ENCODE data around the gene CMYA5. TPM values are rescaled to one million over a fixed set of nuclear protein-coding genes. Genes with fewer than 3 reads are reported as not detected.

CMYA5 gene
- total and polyA plus RNA-seq, 9 of the 15 experiments (the other 6 are each of a cell fraction or from before 2014, with no cell fraction given) = 0.18 to 1.1 (median 0.32) TPM

- H3K4me3 ChIP-seq = no peak overlapping the region
- no peaks in the 10 kb centered on the region for H3K36me3 ChIP-seq (ENCODE audit: control insufficient read depth, insufficient read depth, low read length)
- H3K4me2 ChIP-seq (ENCODE audit: insufficient read depth, low read length) = no peak overlapping the region
- no peak overlapping the region for H2AFZ ChIP-seq (ENCODE audit: low read depth, low read length)
- CTCF ChIA-PET (ENCODE audit: low intra/inter-chr PET ratio) = no interaction called here
- H3K27me3 ChIP-seq (ENCODE audit: control insufficient read depth in 2 of 2, insufficient read depth in 2 of 2, low read length in 2 of 2) = peaks cover 8 to 17% of the 10 kb centered on the region in 2 experiments; a peak in 3 of 5 replicates
- H4K20me1 ChIP-seq (replicated peaks; ENCODE audit: control insufficient read depth, insufficient read depth, low read length) = no peaks in the 10 kb centered on the region
- no peaks in the 10 kb centered on the region for H3K9me1 ChIP-seq (ENCODE audit: control insufficient read depth, insufficient read depth, low read length)
- H3K9me3 ChIP-seq (replicated peaks; ENCODE audit: control insufficient read depth, insufficient read depth, low read depth, low read length) = no peaks in the 10 kb centered on the region
- POLR2A ChIA-PET = interaction anchor here (0.7 to 1.5 kb wide), 3 partner anchors 12 to 21 kb away, joined by 3 to 5 read pairs (median 3); no protein-coding TSS in a partner anchor
- peaks cover 0 to 14% of the 10 kb centered on the region in 2 experiments; a peak in 2 of 5 replicates for H3K4me1 ChIP-seq (replicated peaks in 1 of 2; ENCODE audit: control insufficient read depth in 2 of 2, insufficient read depth in 2 of 2, low read length in 2 of 2)
- no peaks in the 10 kb centered on the region for H3K79me2 ChIP-seq (ENCODE audit: control insufficient read depth, insufficient read depth, low read length)
- FAIRE-seq = no peak
- intact Hi-C loops (cut with micrococcal nuclease) = no loop called here
- no peak overlapping the region for H3K27ac ChIP-seq (ENCODE audit: extremely low read depth, low read depth, low read length)
- TF ChIP-seq NR2C1 (IDR thresholded peaks at IDR 0.05) (no peak), NR2C1 (tag; IDR thresholded peaks at IDR 0.05) (no peak), ZFP36 (IDR thresholded peaks at IDR 0.05; ENCODE audit: low read depth, low read length, partially characterized antibody) (peak; percentile 81)
- no TSS peak for BruUV-seq (replicated peaks)
- ATAC-seq = no peak
- in situ Hi-C loops (cut with MboI) = no loop called here
- no peak overlapping the region for H3K9ac ChIP-seq (ENCODE audit: insufficient read depth in 1 of 2, low read depth in 2 of 2, low read length in 2 of 2)
- DNase-seq (ENCODE audit: extremely low read depth in 1 of 4, low spot score in 3 of 4) = no peak
Measured at GRCh38 chr5:79841172-79841571, 151.5 kb downstream of the CMYA5 start.

GRCh38 chr5:79842006-79842881, 152.6 kb downstream of the CMYA5 start:
- in situ Hi-C loops (cut with MboI) (no loop called here), intact Hi-C loops (cut with micrococcal nuclease) (no loop called here)
- H3K27me3 ChIP-seq (ENCODE audit: control insufficient read depth in 2 of 2, insufficient read depth in 2 of 2, low read length in 2 of 2) = peaks cover 8 to 17% of the 10 kb centered on the region in 2 experiments; a peak in 4 of 5 replicates
- no peak for DNase-seq (ENCODE audit: extremely low read depth in 1 of 4, low spot score in 3 of 4)
- H3K9me1 ChIP-seq (ENCODE audit: control insufficient read depth, insufficient read depth, low read length) = no peaks in the 10 kb centered on the region
- no peak overlapping the region for H3K4me2 ChIP-seq (ENCODE audit: insufficient read depth, low read length)
- H3K9me3 ChIP-seq (replicated peaks; ENCODE audit: control insufficient read depth, insufficient read depth, low read depth, low read length) = no peaks in the 10 kb centered on the region
- 48% methylated on average over 11 of the region's 12 CpGs for WGBS (ENCODE audit: insufficient coverage, low coverage, missing lambda C conversion rate)
- H3K9ac ChIP-seq (ENCODE audit: insufficient read depth in 1 of 2, low read depth in 2 of 2, low read length in 2 of 2) = no peak overlapping the region
- no peak overlapping the region for H3K27ac ChIP-seq (ENCODE audit: extremely low read depth, low read depth, low read length)
- no peaks in the 10 kb centered on the region for H4K20me1 ChIP-seq (replicated peaks; ENCODE audit: control insufficient read depth, insufficient read depth, low read length)
- ChIA-PET CTCF (ENCODE audit: low intra/inter-chr PET ratio) (no interaction called here), POLR2A (interaction anchor here (1.5 kb wide), 1 partner anchor 13 kb away, joined by 5 read pairs; no protein-coding TSS in a partner anchor)
- no peak overlapping the region for H2AFZ ChIP-seq (ENCODE audit: low read depth, low read length)
- H3K4me1 ChIP-seq (replicated peaks in 1 of 2; ENCODE audit: control insufficient read depth in 2 of 2, insufficient read depth in 2 of 2, low read length in 2 of 2) = peaks cover 0 to 16% of the 10 kb centered on the region in 2 experiments; a peak in 2 of 5 replicates
- no peak overlapping the region for H3K4me3 ChIP-seq
- no peaks in the 10 kb centered on the region for H3K79me2 ChIP-seq (ENCODE audit: control insufficient read depth, insufficient read depth, low read length)
- FAIRE-seq = no peak
- no TSS peak for BruUV-seq (replicated peaks)
- no peak for ATAC-seq
- H3K36me3 ChIP-seq (ENCODE audit: control insufficient read depth, insufficient read depth, low read length) = no peaks in the 10 kb centered on the region
- TF ChIP-seq CBX5 (IDR thresholded peaks at IDR 0.05; ENCODE audit: borderline replicate concordance, low read depth) (no peak), THAP7 (CRISPR knock-in tag; IDR thresholded peaks at IDR 0.05) (no peak), ILK (tag; IDR thresholded peaks at IDR 0.05; ENCODE audit: borderline replicate concordance, low read depth) (no peak), KLF13 (tag; IDR thresholded peaks at IDR 0.05; ENCODE audit: borderline replicate concordance, low read depth) (no peak), ATF6 (CRISPR knock-in tag; IDR thresholded peaks at IDR 0.05) (no peak), IRF9 (tag; IDR thresholded peaks at IDR 0.05) (no peak), HMG20A (CRISPR knock-in tag; conservative IDR thresholded peaks at IDR 0.05) (no peak), NFIX (CRISPR knock-in tag; IDR thresholded peaks at IDR 0.05; ENCODE audit: low read depth) (no peak)

All from K562 (cell line).